ENCODE measurements around the gene FNDC5.
A peak's percentile ranks its signal among the peaks of the same experiment; 100 is the strongest.

The FNDC5 gene

GRCh38 chr1:32901823-32902534 is 31.3 kb upstream of the FNDC5 start:
- DNase-seq: peak in 1 of 2 donors; percentile 45
- Histone ChIP-seq H2BK5ac (ENCODE audit: low read depth, low read length, poor library complexity) (peak overlapping the region; percentile 97), H3K14ac (ENCODE audit: low read length) (peak overlapping the region; percentile 99), H3K27me3 (ENCODE audit: insufficient read depth, low read length) (no peaks in the 10 kb centered on the region), H3K18ac (ENCODE audit: low read length) (peak overlapping the region; percentile 96), H3K9ac (ENCODE audit: low read length) (peak overlapping the region; percentile 50), H3K4me3 (ENCODE audit: low read depth, low read length) (peak overlapping the region; percentile 62), H3K27ac (ENCODE audit: low read depth, low read length) (peak overlapping the region; percentile 77), H2AFZ (ENCODE audit: insufficient read depth, low read length, poor library complexity) (peak overlapping the region; percentile 98), H3K36me3 (ENCODE audit: control insufficient read depth in 1 of 2, insufficient read depth in 2 of 2, low read length in 2 of 2) (peaks cover 4 to 5% of the 10 kb centered on the region in 2 experiments), H3K4me1 (ENCODE audit: control insufficient read depth in 1 of 2, insufficient read depth in 2 of 2, low read length in 2 of 2) (peaks cover 30 to 41% of the 10 kb centered on the region in 2 experiments), H2AK5ac (ENCODE audit: low read length) (peak overlapping the region; percentile 99), H4K12ac (ENCODE audit: low read depth, low read length) (peak overlapping the region; percentile 88), H3K9me3 (ENCODE audit: insufficient read depth, low read depth, low read length) (peaks cover 3% of the 10 kb centered on the region), H4K8ac (ENCODE audit: low read depth, low read length) (peak overlapping the region; percentile 99), H2BK12ac (ENCODE audit: low read length) (peak overlapping the region; percentile 98), H3K4ac (ENCODE audit: low read depth, low read length) (peak overlapping the region; percentile 98), H3K79me1 (ENCODE audit: low read length) (peaks cover 19% of the 10 kb centered on the region), H3K4me2 (ENCODE audit: low read length) (peak overlapping the region; percentile 86), H4K91ac (ENCODE audit: low read depth, low read length) (peak overlapping the region; percentile 100), H3K23ac (ENCODE audit: low read length) (no peak overlapping the region), H2BK120ac (ENCODE audit: insufficient read depth, low read length, poor library complexity) (peak overlapping the region; percentile 99), H3K79me2 (ENCODE audit: control insufficient read depth, insufficient read depth, low read length, poor library complexity) (peaks cover 15% of the 10 kb centered on the region)
- no CpG with 5 or more reads among the region's 24 CpGs for WGBS (ENCODE audit: extremely low coverage, insufficient coverage, insufficient read length)

- Histone ChIP-seq H2BK12ac (ENCODE audit: low read length) (peak within 1 kb of the TSS; percentile 98), H2AFZ (ENCODE audit: insufficient read depth, low read length, poor library complexity) (peak within 1 kb of the TSS; percentile 98), H3K79me2 (ENCODE audit: control insufficient read depth, insufficient read depth, low read length, poor library complexity) (peaks cover 15% of the 10 kb centered on the region)
These were observed 30.5 kb upstream of the FNDC5 start, which contains the start of gene TMEM54 for GRCh38 chr1:32900956-32901822. TMEM54 (minus strand) TSS chr1:32901389; CDS start chr1:32901238, 151 bp downstream.

GRCh38 chr1:32900371-32900955 is 29.8 kb upstream of the FNDC5 start:
- Histone ChIP-seq H2BK5ac (ENCODE audit: low read depth, low read length, poor library complexity) (peak overlapping the region; percentile 92), H3K23ac (ENCODE audit: low read length) (no peak overlapping the region), H4K12ac (ENCODE audit: low read depth, low read length) (peak overlapping the region; percentile 93), H3K9ac (ENCODE audit: low read length) (peak overlapping the region; percentile 51), H3K27ac (ENCODE audit: low read depth, low read length) (peak overlapping the region; percentile 27), H3K4me1 (ENCODE audit: control insufficient read depth in 1 of 2, insufficient read depth in 2 of 2, low read length in 2 of 2) (peaks cover 36 to 48% of the 10 kb centered on the region in 2 experiments), H3K9me3 (ENCODE audit: insufficient read depth, low read depth, low read length) (peaks cover 3% of the 10 kb centered on the region), H2AK5ac (ENCODE audit: low read length) (peak overlapping the region; percentile 88), H4K8ac (ENCODE audit: low read depth, low read length) (peak overlapping the region; percentile 96), H2BK120ac (ENCODE audit: insufficient read depth, low read length, poor library complexity) (peak overlapping the region; percentile 93), H4K91ac (ENCODE audit: low read depth, low read length) (peak overlapping the region; percentile 98), H3K18ac (ENCODE audit: low read length) (peak overlapping the region; percentile 56), H3K79me2 (ENCODE audit: control insufficient read depth, insufficient read depth, low read length, poor library complexity) (peaks cover 15% of the 10 kb centered on the region), H3K4ac (ENCODE audit: low read depth, low read length) (peak overlapping the region; percentile 98), H3K4me3 (ENCODE audit: low read depth, low read length) (peak overlapping the region; percentile 76), H3K27me3 (ENCODE audit: insufficient read depth, low read length) (no peaks in the 10 kb centered on the region), H3K79me1 (ENCODE audit: low read length) (peaks cover 19% of the 10 kb centered on the region), H2BK12ac (ENCODE audit: low read length) (peak overlapping the region; percentile 30), H3K36me3 (ENCODE audit: control insufficient read depth in 1 of 2, insufficient read depth in 2 of 2, low read length in 2 of 2) (peaks cover 16 to 19% of the 10 kb centered on the region in 2 experiments), H2AFZ (ENCODE audit: insufficient read depth, low read length, poor library complexity) (peak overlapping the region; percentile 86), H3K14ac (ENCODE audit: low read length) (peak overlapping the region; percentile 99), H3K4me2 (ENCODE audit: low read length) (peak overlapping the region; percentile 76)
- no CpG with 5 or more reads among the region's 22 CpGs for WGBS (ENCODE audit: extremely low coverage, insufficient coverage, insufficient read length)
- peak in 1 of 2 donors; percentile 40 for DNase-seq

More at GRCh38 chr1:32900956-32901822, 30.5 kb upstream of the FNDC5 start, which contains the start of gene TMEM54:
- Histone ChIP-seq H3K4me3 (ENCODE audit: low read depth, low read length) (peak within 1 kb of the TSS; percentile 76), H3K9me3 (ENCODE audit: insufficient read depth, low read depth, low read length) (peaks cover 3% of the 10 kb centered on the region), H3K4me2 (ENCODE audit: low read length) (peak within 1 kb of the TSS; percentile 86), H2BK120ac (ENCODE audit: insufficient read depth, low read length, poor library complexity) (peak within 1 kb of the TSS; percentile 99), H3K23ac (ENCODE audit: low read length) (no peak within 1 kb of the TSS), H4K12ac (ENCODE audit: low read depth, low read length) (peak within 1 kb of the TSS; percentile 93), H4K91ac (ENCODE audit: low read depth, low read length) (peak within 1 kb of the TSS; percentile 100), H3K9ac (ENCODE audit: low read length) (peak within 1 kb of the TSS; percentile 51), H2AK5ac (ENCODE audit: low read length) (peak within 1 kb of the TSS; percentile 99), H2BK5ac (ENCODE audit: low read depth, low read length, poor library complexity) (peak within 1 kb of the TSS; percentile 97), H3K36me3 (ENCODE audit: control insufficient read depth in 1 of 2, insufficient read depth in 2 of 2, low read length in 2 of 2) (peaks cover 10 to 12% of the 10 kb centered on the region in 2 experiments), H4K8ac (ENCODE audit: low read depth, low read length) (peak within 1 kb of the TSS; percentile 99), H3K27me3 (ENCODE audit: insufficient read depth, low read length) (no peaks in the 10 kb centered on the region), H3K27ac (ENCODE audit: low read depth, low read length) (peak within 1 kb of the TSS; percentile 77), H3K4me1 (ENCODE audit: control insufficient read depth in 1 of 2, insufficient read depth in 2 of 2, low read length in 2 of 2) (peaks cover 36 to 48% of the 10 kb centered on the region in 2 experiments), H3K4ac (ENCODE audit: low read depth, low read length) (peak within 1 kb of the TSS; percentile 98), H3K79me1 (ENCODE audit: low read length) (peaks cover 19% of the 10 kb centered on the region), H3K14ac (ENCODE audit: low read length) (peak within 1 kb of the TSS; percentile 99), H3K18ac (ENCODE audit: low read length) (peak within 1 kb of the TSS; percentile 96)
- WGBS (ENCODE audit: extremely low coverage, insufficient coverage, insufficient read length): no CpG with 5 or more reads among the region's 92 CpGs
- DNase-seq: peak; percentile 66 to 80
